Measurements from ENCODE around the gene TCF7L1. TPM values are rescaled to one million over a fixed set of nuclear protein-coding genes. Genes with fewer than 3 reads are reported as not detected.
A peak's percentile ranks its signal among the peaks of the same experiment; 100 is the strongest.

Gene TCF7L1
- polyA plus RNA-seq, 4 donors = 0.45 to 18.5 (median 3.2) TPM

DNA sequence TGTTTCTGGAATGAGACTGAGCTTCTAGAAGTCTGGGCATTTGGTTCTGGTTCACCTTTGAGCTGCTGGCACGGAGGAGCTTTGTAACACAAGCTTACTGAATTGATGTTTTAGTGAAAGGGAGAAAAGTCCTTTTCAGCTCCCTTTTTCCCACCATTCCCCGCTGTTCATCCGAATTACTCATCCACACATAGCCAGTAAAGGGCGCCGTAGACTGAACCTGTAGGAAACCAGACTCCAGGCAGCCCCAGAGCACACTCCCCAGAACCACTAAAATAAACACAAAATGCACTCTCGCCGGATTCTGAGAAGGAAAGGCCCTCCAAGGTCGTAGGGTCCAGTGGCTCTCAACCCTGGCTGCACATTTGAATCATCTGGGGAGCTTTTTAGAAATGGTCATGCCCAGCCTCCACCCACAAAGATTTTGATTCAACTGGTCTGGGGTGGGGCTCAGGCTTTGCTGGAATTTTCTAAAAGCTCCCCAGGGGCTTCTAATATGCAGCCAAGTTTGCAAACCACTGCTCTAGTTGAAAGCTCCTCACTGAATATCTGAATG lies 29.6 kb downstream of the TCF7L1 start:
- DNase-seq = no peak
- Histone ChIP-seq H3K27ac (ENCODE audit: low read depth in 1 of 3, low read length in 2 of 3) (no peak overlapping the region), H3K9me3 (ENCODE audit: control insufficient read depth in 2 of 2, insufficient read depth in 1 of 2, low read depth in 1 of 2, low read length in 1 of 2) (no peaks in the 10 kb centered on the region), H3K36me3 (ENCODE audit: control insufficient read depth in 3 of 3, insufficient read depth in 2 of 3, low read depth in 1 of 3, low read length in 3 of 3) (peaks cover 0 to 3% (median 0%) of the 10 kb centered on the region in 3 donors), H3K27me3 (ENCODE audit: control insufficient read depth in 3 of 3, insufficient read depth in 3 of 3, low read length in 3 of 3) (no peaks in the 10 kb centered on the region), H3K4me3 (ENCODE audit: low read depth in 1 of 3, low read length in 3 of 3) (no peak overlapping the region), H3K4me1 (ENCODE audit: control insufficient read depth in 3 of 3, insufficient read depth in 2 of 3, low read depth in 1 of 3, low read length in 2 of 3) (peaks cover 0 to 22% (median 0%) of the 10 kb centered on the region in 3 donors)
- no peak for FAIRE-seq
- WGBS, 3 donors = 43 to 72% (median 56%) methylated on average over 8 of the region's 8 CpGs

- H3K9me3 ChIP-seq (ENCODE audit: control insufficient read depth in 2 of 2, insufficient read depth in 1 of 2, low read depth in 1 of 2, low read length in 1 of 2) = no peaks in the 10 kb centered on the region
- peaks cover 0 to 3% (median 0%) of the 10 kb centered on the region in 3 donors for H3K36me3 ChIP-seq (ENCODE audit: control insufficient read depth in 3 of 3, insufficient read depth in 2 of 3, low read depth in 1 of 3, low read length in 3 of 3)
- H3K27me3 ChIP-seq (ENCODE audit: control insufficient read depth in 3 of 3, insufficient read depth in 3 of 3, low read length in 3 of 3) = no peaks in the 10 kb centered on the region
- no peak for FAIRE-seq
- no peak for DNase-seq
- H3K4me1 ChIP-seq (ENCODE audit: control insufficient read depth in 3 of 3, insufficient read depth in 2 of 3, low read depth in 1 of 3, low read length in 2 of 3) = peaks cover 0 to 22% (median 0%) of the 10 kb centered on the region in 3 donors
- 87 to 97% (median 95%) methylated on average over 3 of the region's 3 CpGs for WGBS, 3 donors
- H3K4me3 ChIP-seq (ENCODE audit: low read depth in 1 of 3, low read length in 3 of 3) = no peak overlapping the region
- no peak overlapping the region for H3K27ac ChIP-seq (ENCODE audit: low read depth in 1 of 3, low read length in 2 of 3)
These were observed 30.5 kb downstream of the TCF7L1 start for GRCh38 chr2:85163675-85164074.

GRCh38 chr2:85164145-85164569 lies 31.0 kb downstream of the TCF7L1 start:
- Histone ChIP-seq H3K27ac (ENCODE audit: low read depth in 1 of 3, low read length in 2 of 3) (no peak overlapping the region), H3K4me1 (ENCODE audit: control insufficient read depth in 3 of 3, insufficient read depth in 2 of 3, low read depth in 1 of 3, low read length in 2 of 3) (peaks cover 0 to 22% (median 0%) of the 10 kb centered on the region in 3 donors), H3K27me3 (ENCODE audit: control insufficient read depth in 3 of 3, insufficient read depth in 3 of 3, low read length in 3 of 3) (no peaks in the 10 kb centered on the region), H3K9me3 (ENCODE audit: control insufficient read depth in 2 of 2, insufficient read depth in 1 of 2, low read depth in 1 of 2, low read length in 1 of 2) (no peaks in the 10 kb centered on the region), H3K4me3 (ENCODE audit: low read depth in 1 of 3, low read length in 3 of 3) (no peak overlapping the region), H3K36me3 (ENCODE audit: control insufficient read depth in 3 of 3, insufficient read depth in 2 of 3, low read depth in 1 of 3, low read length in 3 of 3) (no peaks in the 10 kb centered on the region)
- WGBS, 3 donors = 57 to 73% (median 68%) methylated on average over 8 of the region's 8 CpGs
- FAIRE-seq (no peak), DNase-seq (peak in 1 of 2 donors; percentile 24)

DNA sequence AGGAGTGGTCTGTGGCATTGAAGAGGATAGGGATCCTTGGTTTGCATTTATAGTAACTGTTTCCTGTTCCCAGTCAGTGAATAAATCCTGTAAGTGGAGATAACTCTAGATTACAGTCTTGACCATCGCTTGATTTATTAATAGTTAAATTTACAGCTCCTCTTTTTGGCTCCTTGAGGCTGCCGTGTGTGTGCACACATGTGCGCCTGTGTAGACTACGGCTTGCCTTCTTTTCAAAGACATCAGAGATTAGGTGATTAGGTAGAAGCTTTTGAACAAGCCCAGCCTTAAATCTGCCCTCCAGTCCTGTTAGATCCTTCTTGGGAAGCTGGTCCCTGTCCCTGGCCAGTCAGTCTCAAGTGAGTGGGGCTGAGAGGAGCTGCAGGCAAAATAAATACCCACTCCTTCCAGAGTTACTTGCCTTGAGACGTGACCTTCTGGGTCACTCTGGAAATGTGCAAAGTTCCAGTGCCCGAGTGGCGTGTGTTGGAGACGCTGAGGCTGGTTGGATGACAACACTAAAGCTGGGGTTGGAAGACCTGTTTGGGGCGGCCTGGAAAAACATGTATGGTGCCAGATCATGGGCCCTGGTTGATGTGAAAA lies 32.0 kb downstream of the TCF7L1 start:
- H3K4me3 ChIP-seq (ENCODE audit: low read depth in 1 of 3, low read length in 3 of 3) = no peak overlapping the region
- FAIRE-seq (no peak), DNase-seq (no peak)
- 80 to 95% (median 89%) methylated on average over 9 of the region's 9 CpGs for WGBS, 3 donors
- no peaks in the 10 kb centered on the region for H3K27me3 ChIP-seq (ENCODE audit: control insufficient read depth in 3 of 3, insufficient read depth in 3 of 3, low read length in 3 of 3)
- no peaks in the 10 kb centered on the region for H3K36me3 ChIP-seq (ENCODE audit: control insufficient read depth in 3 of 3, insufficient read depth in 2 of 3, low read depth in 1 of 3, low read length in 3 of 3)
- H3K9me3 ChIP-seq (ENCODE audit: control insufficient read depth in 2 of 2, insufficient read depth in 1 of 2, low read depth in 1 of 2, low read length in 1 of 2) = no peaks in the 10 kb centered on the region
- peaks cover 0 to 22% (median 0%) of the 10 kb centered on the region in 3 donors for H3K4me1 ChIP-seq (ENCODE audit: control insufficient read depth in 3 of 3, insufficient read depth in 2 of 3, low read depth in 1 of 3, low read length in 2 of 3)
- H3K27ac ChIP-seq (ENCODE audit: low read depth in 1 of 3, low read length in 2 of 3) = no peak overlapping the region

- WGBS, 3 donors = 87 to 94% (median 91%) methylated on average over 1 of the region's 1 CpG
- no peak for FAIRE-seq
- Histone ChIP-seq H3K27ac (ENCODE audit: low read depth in 1 of 3, low read length in 2 of 3) (no peak overlapping the region), H3K36me3 (ENCODE audit: control insufficient read depth in 3 of 3, insufficient read depth in 2 of 3, low read depth in 1 of 3, low read length in 3 of 3) (no peaks in the 10 kb centered on the region), H3K4me1 (ENCODE audit: control insufficient read depth in 3 of 3, insufficient read depth in 2 of 3, low read depth in 1 of 3, low read length in 2 of 3) (peaks cover 0 to 22% (median 0%) of the 10 kb centered on the region in 3 donors), H3K27me3 (ENCODE audit: control insufficient read depth in 3 of 3, insufficient read depth in 3 of 3, low read length in 3 of 3) (no peaks in the 10 kb centered on the region), H3K9me3 (ENCODE audit: control insufficient read depth in 2 of 2, insufficient read depth in 1 of 2, low read depth in 1 of 2, low read length in 1 of 2) (no peaks in the 10 kb centered on the region), H3K4me3 (ENCODE audit: low read depth in 1 of 3, low read length in 3 of 3) (no peak overlapping the region)
- no peak for DNase-seq
These were observed 32.8 kb downstream of the TCF7L1 start for GRCh38 chr2:85166021-85166420.

DNA sequence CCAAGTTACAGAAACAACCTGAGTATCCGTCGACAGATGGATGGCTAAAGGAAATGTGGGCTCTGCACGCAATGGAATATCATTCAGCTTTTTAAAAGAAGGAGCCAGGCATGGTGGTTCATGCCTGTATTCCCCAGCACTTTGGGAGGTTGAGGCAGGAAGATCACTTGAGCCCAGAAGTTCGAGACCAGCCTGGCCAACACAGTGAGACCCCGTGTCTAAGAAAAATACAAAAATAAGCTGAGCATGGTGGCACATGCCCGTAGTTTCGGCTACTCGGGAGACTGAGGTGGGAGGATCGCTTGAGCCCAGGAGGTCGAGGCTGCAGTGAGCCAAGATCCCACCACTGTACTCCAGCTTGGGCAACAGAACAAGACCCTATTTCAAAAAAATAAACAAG lies 34.3 kb downstream of the TCF7L1 start:
- DNase-seq = no peak
- peaks cover 0 to 4% (median 0%) of the 10 kb centered on the region in 3 donors for H3K36me3 ChIP-seq (ENCODE audit: control insufficient read depth in 3 of 3, insufficient read depth in 2 of 3, low read depth in 1 of 3, low read length in 3 of 3)

GRCh38 chr2:85168942-85169341 lies 35.8 kb downstream of the TCF7L1 start:
- Histone ChIP-seq H3K27ac (ENCODE audit: low read depth in 1 of 3, low read length in 2 of 3) (no peak overlapping the region), H3K36me3 (ENCODE audit: control insufficient read depth in 3 of 3, insufficient read depth in 2 of 3, low read depth in 1 of 3, low read length in 3 of 3) (peaks cover 0 to 4% (median 0%) of the 10 kb centered on the region in 3 donors), H3K4me1 (ENCODE audit: control insufficient read depth in 3 of 3, insufficient read depth in 2 of 3, low read depth in 1 of 3, low read length in 2 of 3) (peaks cover 0 to 12% (median 0%) of the 10 kb centered on the region in 3 donors), H3K27me3 (ENCODE audit: control insufficient read depth in 3 of 3, insufficient read depth in 3 of 3, low read length in 3 of 3) (no peaks in the 10 kb centered on the region), H3K4me3 (ENCODE audit: low read depth in 1 of 3, low read length in 3 of 3) (no peak overlapping the region), H3K9me3 (ENCODE audit: control insufficient read depth in 2 of 2, insufficient read depth in 1 of 2, low read depth in 1 of 2, low read length in 1 of 2) (no peaks in the 10 kb centered on the region)
- DNase-seq (no peak), FAIRE-seq (no peak)
- WGBS, 3 donors = 86 to 94% (median 90%) methylated on average over 3 of the region's 3 CpGs

More for the DNA sequence above, 34.3 kb downstream of the TCF7L1 start:
- FAIRE-seq = no peak
- H3K27ac ChIP-seq (ENCODE audit: low read depth in 1 of 3, low read length in 2 of 3) = no peak overlapping the region
- no peaks in the 10 kb centered on the region for H3K9me3 ChIP-seq (ENCODE audit: control insufficient read depth in 2 of 2, insufficient read depth in 1 of 2, low read depth in 1 of 2, low read length in 1 of 2)
- peaks cover 0 to 20% (median 0%) of the 10 kb centered on the region in 3 donors for H3K4me1 ChIP-seq (ENCODE audit: control insufficient read depth in 3 of 3, insufficient read depth in 2 of 3, low read depth in 1 of 3, low read length in 2 of 3)
- no peak overlapping the region for H3K4me3 ChIP-seq (ENCODE audit: low read depth in 1 of 3, low read length in 3 of 3)
- no peaks in the 10 kb centered on the region for H3K27me3 ChIP-seq (ENCODE audit: control insufficient read depth in 3 of 3, insufficient read depth in 3 of 3, low read length in 3 of 3)
- 91 to 92% (median 92%) methylated on average over 10 of the region's 10 CpGs for WGBS, 3 donors

DNA sequence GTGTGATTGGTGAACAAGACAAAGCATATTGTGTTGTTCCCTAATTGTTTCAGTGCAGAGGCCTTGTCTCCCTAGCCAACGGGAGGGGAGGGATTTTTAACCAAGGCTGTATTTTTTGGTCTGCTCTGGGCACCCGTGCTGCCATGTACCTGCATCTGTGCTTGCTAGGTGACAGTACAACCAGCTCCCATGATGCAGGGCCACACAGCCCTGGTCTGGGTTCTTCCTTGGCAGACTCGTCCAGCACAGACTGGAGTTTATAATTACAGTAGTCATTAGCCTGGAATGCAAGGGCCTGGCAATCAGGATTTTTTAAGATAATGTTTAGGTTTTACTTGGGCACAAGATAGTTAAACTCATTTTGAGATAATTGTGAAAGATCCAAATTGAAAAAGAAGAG lies 36.4 kb downstream of the TCF7L1 start:
- Histone ChIP-seq H3K27ac (ENCODE audit: low read depth in 1 of 3, low read length in 2 of 3) (no peak overlapping the region), H3K4me3 (ENCODE audit: low read depth in 1 of 3, low read length in 3 of 3) (no peak overlapping the region), H3K27me3 (ENCODE audit: control insufficient read depth in 3 of 3, insufficient read depth in 3 of 3, low read length in 3 of 3) (no peaks in the 10 kb centered on the region), H3K9me3 (ENCODE audit: control insufficient read depth in 2 of 2, insufficient read depth in 1 of 2, low read depth in 1 of 2, low read length in 1 of 2) (no peaks in the 10 kb centered on the region), H3K4me1 (ENCODE audit: control insufficient read depth in 3 of 3, insufficient read depth in 2 of 3, low read depth in 1 of 3, low read length in 2 of 3) (peaks cover 0 to 6% (median 0%) of the 10 kb centered on the region in 3 donors), H3K36me3 (ENCODE audit: control insufficient read depth in 3 of 3, insufficient read depth in 2 of 3, low read depth in 1 of 3, low read length in 3 of 3) (peaks cover 0 to 4% (median 0%) of the 10 kb centered on the region in 3 donors)
- 74 to 80% (median 78%) methylated on average over 3 of the region's 3 CpGs for WGBS, 3 donors
- DNase-seq = no peak
- FAIRE-seq = no peak
